Keratinocyte (primary cell): Measurements from ENCODE around the gene PLD4.

Experiments used
- EZH2 ChIP-seq: IDR thresholded peaks from one replicate; pipeline ENCODE4 v1.6.1; 2012; ENCODE audit warnings: inconsistent platforms, mild to moderate bottlenecking, low read length, moderate library complexity
- TF ChIP-seq, protein P1 (sequence below), 3 experiments: IDR thresholded peaks in 1 of 3; conservative IDR thresholded peaks in 1 of 3; optimal IDR thresholded peaks in 1 of 3; 2 replicates in 2 of 3; 3 replicates in 1 of 3; pipeline versions ENCODE3 to v1.5.1; 2011; ENCODE audit warnings: low read length in 3 of 3, mild to moderate bottlenecking in 3 of 3, moderate library complexity in 2 of 3, control low read depth in 1 of 3, inconsistent platforms in 1 of 3; ENCODE audit not compliant: insufficient read depth in 2 of 3; ENCODE audit errors: extremely low read depth in 1 of 3

DNA sequence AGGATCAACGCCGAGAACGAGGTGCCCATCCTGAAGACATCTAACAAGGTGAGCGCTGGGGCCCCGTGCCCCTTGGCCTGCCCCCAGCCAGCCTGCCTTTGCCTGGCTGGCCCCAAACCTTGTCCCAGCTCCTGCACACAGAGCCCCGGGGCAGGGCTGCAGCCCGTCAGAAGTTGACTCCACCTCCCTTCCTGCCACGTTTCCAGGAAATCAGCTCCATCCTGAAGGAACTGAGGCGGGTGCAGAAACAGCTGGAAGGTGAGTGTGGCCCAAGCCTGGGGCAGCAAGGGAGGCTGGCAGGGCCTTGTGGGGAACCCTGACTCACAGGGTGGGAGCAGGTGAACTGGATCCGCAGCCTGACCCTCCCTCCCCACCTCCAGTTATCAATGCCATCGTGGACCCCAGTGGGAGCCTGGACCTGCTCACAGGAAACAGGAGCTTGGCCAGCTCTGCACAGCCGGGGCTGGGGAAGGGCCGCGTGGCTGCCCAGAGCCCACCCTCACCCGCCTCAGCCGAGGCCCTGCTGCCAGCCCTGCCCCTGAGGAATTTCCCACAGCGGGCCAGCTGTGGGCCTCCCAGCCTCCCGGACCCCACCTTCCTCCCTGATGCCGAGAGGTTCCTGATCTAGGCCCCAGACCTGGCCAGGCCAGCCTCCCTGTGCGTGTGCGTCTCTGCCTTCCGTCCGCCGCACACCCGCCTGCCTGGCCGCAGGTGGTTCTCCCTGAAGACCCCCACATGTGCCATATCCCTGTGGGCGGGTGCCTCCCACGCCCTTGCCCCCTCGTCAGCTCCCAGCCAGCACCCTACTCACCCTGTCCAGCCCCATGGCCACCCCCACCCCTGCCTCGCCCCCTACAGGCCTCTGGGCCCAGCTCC is 30.1 kb upstream of the PLD4 start:
- TF ChIP-seq, protein P1, sequence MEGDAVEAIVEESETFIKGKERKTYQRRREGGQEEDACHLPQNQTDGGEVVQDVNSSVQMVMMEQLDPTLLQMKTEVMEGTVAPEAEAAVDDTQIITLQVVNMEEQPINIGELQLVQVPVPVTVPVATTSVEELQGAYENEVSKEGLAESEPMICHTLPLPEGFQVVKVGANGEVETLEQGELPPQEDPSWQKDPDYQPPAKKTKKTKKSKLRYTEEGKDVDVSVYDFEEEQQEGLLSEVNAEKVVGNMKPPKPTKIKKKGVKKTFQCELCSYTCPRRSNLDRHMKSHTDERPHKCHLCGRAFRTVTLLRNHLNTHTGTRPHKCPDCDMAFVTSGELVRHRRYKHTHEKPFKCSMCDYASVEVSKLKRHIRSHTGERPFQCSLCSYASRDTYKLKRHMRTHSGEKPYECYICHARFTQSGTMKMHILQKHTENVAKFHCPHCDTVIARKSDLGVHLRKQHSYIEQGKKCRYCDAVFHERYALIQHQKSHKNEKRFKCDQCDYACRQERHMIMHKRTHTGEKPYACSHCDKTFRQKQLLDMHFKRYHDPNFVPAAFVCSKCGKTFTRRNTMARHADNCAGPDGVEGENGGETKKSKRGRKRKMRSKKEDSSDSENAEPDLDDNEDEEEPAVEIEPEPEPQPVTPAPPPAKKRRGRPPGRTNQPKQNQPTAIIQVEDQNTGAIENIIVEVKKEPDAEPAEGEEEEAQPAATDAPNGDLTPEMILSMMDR (optimal IDR thresholded peaks at IDR 0.05 in 1 of 3, IDR thresholded peaks at IDR 0.05 in 1 of 3, conservative IDR thresholded peaks at IDR 0.05 in 1 of 3; ENCODE audit: extremely low read depth in 1 of 3, insufficient read depth in 2 of 3, low read length in 3 of 3) = no peak
- TF ChIP-seq EZH2 = no peak
